PC-3 (cell line): Measurements from ENCODE around the gene SBSN. TPM values are rescaled to one million over a fixed set of nuclear protein-coding genes. Genes with fewer than 3 reads are reported as not detected.

Source experiments
- ATAC-seq: fragments of 200-7000 bp; cut with Tn5 transposase; 2 replicates; pipeline ENCODE4 v1.9.1; 2020; ENCODE audit warnings: mild to moderate bottlenecking, moderate library complexity
- BruUV-seq: library from RNA; stranded (reverse); fragments of 400-500 nt; replicated peaks from 2 replicates; lab custom pipeline; 2021; lab: Mats Ljungman, UMichigan
- CTCF ChIA-PET: fragments of 300-600 bp; sonication (Branson Sonifier 250); formaldehyde crosslinking; loops from one replicate; lab custom pipeline; 2022; ENCODE audit warnings: antibody characterized with exemption; lab: Charles Lee
- POLR2A ChIA-PET: fragments of 300-600 bp; sonication (Branson Sonifier 250); formaldehyde crosslinking; loops from one replicate; lab custom pipeline; 2022; ENCODE audit warnings: antibody characterized with exemption; ENCODE audit not compliant: unreplicated experiment; lab: Charles Lee
- DNase-seq: peaks from one replicate; pipeline ENCODE4 v3.0.0-alpha.2; 2015
- H2AFZ ChIP-seq: fragments of 300-600 bp; sonication (generic); 2 replicates; pipeline ENCODE4 v1.6.0; 2016; ENCODE audit warnings: antibody characterized with exemption, low read length
- H3F3A ChIP-seq: fragments of 300-600 bp; sonication (generic); one replicate; pipeline ENCODE4 v1.6.0; 2017; ENCODE audit warnings: antibody characterized with exemption, low read length, control low read depth, mild to moderate bottlenecking; ENCODE audit not compliant: unreplicated experiment
- H3K27ac ChIP-seq: fragments of 300-600 bp; sonication (generic); 2 replicates; pipeline ENCODE4 v1.5.1; 2016; ENCODE audit warnings: mild to moderate bottlenecking, low read length
- H3K27me3 ChIP-seq: fragments of 300-600 bp; sonication (generic); 2 replicates; pipeline ENCODE4 v1.6.1; 2016; ENCODE audit warnings: low read length, mixed read lengths
- H3K36me3 ChIP-seq: fragments of 300-600 bp; sonication (generic); 2 replicates; pipeline ENCODE4 v1.6.1; 2016; ENCODE audit warnings: low read depth, mixed run types, low read length, mixed read lengths
- H3K4me1 ChIP-seq: fragments of 300-600 bp; sonication (generic); 2 replicates; pipeline ENCODE4 v1.5.1; 2016; ENCODE audit warnings: low read length; ENCODE audit not compliant: insufficient read depth
- H3K4me2 ChIP-seq: fragments of 300-600 bp; sonication (generic); 2 replicates; pipeline ENCODE4 v1.6.0; 2016; ENCODE audit warnings: low read length
- H3K4me3 ChIP-seq: fragments of 300-600 bp; sonication (generic); 2 replicates; pipeline ENCODE4 v1.5.1; 2016; ENCODE audit warnings: mild to moderate bottlenecking, low read length, mixed read lengths
- H3K79me2 ChIP-seq: fragments of 300-600 bp; sonication (generic); 2 replicates; pipeline ENCODE4 v1.6.1; 2017; ENCODE audit warnings: low read length, mixed read lengths
- H3K9ac ChIP-seq: fragments of 300-600 bp; sonication (generic); 2 replicates; pipeline ENCODE4 v1.6.0; 2016; ENCODE audit warnings: mild to moderate bottlenecking, low read length
- H3K9me2 ChIP-seq: fragments of 300-600 bp; sonication (generic); replicated peaks from 2 replicates; pipeline ENCODE4 v1.6.1; 2016; ENCODE audit warnings: mixed run types, low read length, mixed read lengths
- H3K9me3 ChIP-seq: fragments of 300-600 bp; sonication (generic); 2 replicates; pipeline ENCODE4 v1.6.1; 2016; ENCODE audit warnings: low read length, mixed read lengths
- H4K20me1 ChIP-seq: fragments of 300-600 bp; sonication (generic); 2 replicates; pipeline ENCODE4 v1.6.1; 2016; ENCODE audit warnings: low read length, mixed read lengths
- CTCF ChIP-seq: fragments of 300-600 bp; sonication (generic); conservative IDR thresholded peaks from 2 replicates; pipeline ENCODE4 v1.5.1; 2017; ENCODE audit warnings: antibody characterized with exemption, low read depth, mild to moderate bottlenecking, low read length
- EZH2 ChIP-seq: fragments of 300-600 bp; sonication (generic); IDR thresholded peaks from one replicate; pipeline ENCODE4 v1.6.1; 2017; ENCODE audit warnings: antibody characterized with exemption, mild to moderate bottlenecking, low read length; ENCODE audit not compliant: unreplicated experiment
- EZH2phosphoT487 ChIP-seq: fragments of 300-600 bp; sonication (generic); IDR thresholded peaks from 2 replicates; pipeline ENCODE4 v1.6.1; 2018; ENCODE audit warnings: mild to moderate bottlenecking, antibody characterized with exemption, low read length, borderline replicate concordance
- intact Hi-C: fragments of 100-400 bp; cut with micrococcal nuclease; formaldehyde crosslinking; loops from 2 replicates; pipeline ENCODE4 v1.9.0; 2023
- total RNA-seq: library from RNA; depleted of rRNA; stranded (reverse); fragments of >200 nt; gene quantifications from 2 replicates; pipeline ENCODE4 v1.2.3, GENCODE V29; 2014

The SBSN gene
- total RNA-seq, 1 experiment from 2014 or later, result 0.26 TPM

DNA sequence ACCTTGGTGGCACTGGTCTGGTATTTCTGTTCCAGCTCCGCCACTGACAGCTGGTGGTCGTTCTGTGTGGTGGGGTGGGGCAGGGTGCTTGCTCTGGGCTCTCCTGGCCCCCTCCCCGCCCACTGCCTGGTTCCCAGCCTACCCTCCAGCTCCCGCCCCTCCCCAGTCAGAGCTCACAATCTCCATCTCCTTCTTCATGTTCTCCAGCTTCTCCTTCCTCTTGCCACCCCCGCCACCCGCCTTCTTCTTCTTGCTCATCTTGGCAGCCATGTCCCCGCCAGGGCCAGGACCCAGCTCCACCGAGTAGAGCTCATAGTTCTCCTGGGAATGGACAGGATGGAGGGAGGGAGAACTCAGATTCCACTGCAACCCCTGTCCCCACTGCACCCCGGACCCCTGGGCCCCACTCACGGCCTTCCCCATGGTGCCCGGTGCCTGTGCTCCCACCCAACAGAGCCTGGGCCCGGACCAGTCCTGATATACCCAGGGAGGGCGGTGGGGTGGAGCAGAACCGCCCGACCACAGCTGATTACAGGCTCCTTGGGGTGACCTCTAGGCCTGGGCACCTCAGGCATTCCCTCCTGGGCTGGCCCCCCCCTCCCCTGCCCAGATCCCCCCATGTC lies 35.2 kb upstream of the SBSN start, which contains the start of gene ATP4A:
Gene ATP4A, minus strand, starts transcription at position 452 of the 623 bp plus-strand sequence. Its CDS starts 29 bp downstream, at position 423.
- no peak for ATAC-seq
- BruUV-seq, result no TSS peak
- Histone ChIP-seq H3K9ac (no peak within 1 kb of the TSS), H3K9me2 (no peaks in the 10 kb centered on the region), H3F3A (no peaks in the 10 kb centered on the region), H3K4me3 (no peak within 1 kb of the TSS), H2AFZ (no peak within 1 kb of the TSS), H3K36me3 (no peaks in the 10 kb centered on the region), H3K4me2 (no peak within 1 kb of the TSS), H3K4me1 (no peaks in the 10 kb centered on the region), H3K27ac (no peak within 1 kb of the TSS), H3K79me2 (no peaks in the 10 kb centered on the region), H3K9me3 (no peaks in the 10 kb centered on the region), H3K27me3 (no peaks in the 10 kb centered on the region), H4K20me1 (no peaks in the 10 kb centered on the region)
- TF ChIP-seq EZH2phosphoT487 (no peak), CTCF (no peak), EZH2 (no peak)
- POLR2A ChIA-PET, result no interaction called here
- CTCF ChIA-PET, result no interaction called here
- no peak for DNase-seq
- intact Hi-C loops, result no loop called here

GRCh38 chr19:35562776-35563175 lies 34.7 kb upstream of the SBSN start:
- H3K4me3 ChIP-seq, result no peak overlapping the region
- no peaks in the 10 kb centered on the region for H3K4me1 ChIP-seq
- H2AFZ ChIP-seq, result no peak overlapping the region
- DNase-seq (no peak), ATAC-seq (no peak)
- H3K4me2 ChIP-seq, result no peak overlapping the region
- no peaks in the 10 kb centered on the region for H3K27me3 ChIP-seq
- H3K9ac ChIP-seq, result no peak overlapping the region
- no peaks in the 10 kb centered on the region for H3K79me2 ChIP-seq
- H3K27ac ChIP-seq, result no peak overlapping the region
- BruUV-seq, result no TSS peak
- no peak for TF ChIP-seq CTCF
- no peak for TF ChIP-seq EZH2
- TF ChIP-seq EZH2phosphoT487, result no peak
- H3K9me3 ChIP-seq, result no peaks in the 10 kb centered on the region
- ChIA-PET CTCF (no interaction called here), POLR2A (no interaction called here)
- no peaks in the 10 kb centered on the region for H3F3A ChIP-seq
- intact Hi-C loops, result no loop called here
- no peaks in the 10 kb centered on the region for H4K20me1 ChIP-seq
- H3K9me2 ChIP-seq, result no peaks in the 10 kb centered on the region
- no peaks in the 10 kb centered on the region for H3K36me3 ChIP-seq

- no peak overlapping the region for H2AFZ ChIP-seq
- intact Hi-C loops, result no loop called here
- H3K79me2 ChIP-seq, result no peaks in the 10 kb centered on the region
- no peak for DNase-seq
- CTCF ChIA-PET, result no interaction called here
- no TSS peak for BruUV-seq
- no peak overlapping the region for H3K4me3 ChIP-seq
- H3K9ac ChIP-seq, result no peak overlapping the region
- no peak for TF ChIP-seq EZH2phosphoT487
- TF ChIP-seq EZH2, result no peak
- TF ChIP-seq CTCF, result no peak
- H3K9me3 ChIP-seq, result no peaks in the 10 kb centered on the region
- no peaks in the 10 kb centered on the region for H3K27me3 ChIP-seq
- no peak for ATAC-seq
- H3F3A ChIP-seq, result no peaks in the 10 kb centered on the region
- no peaks in the 10 kb centered on the region for H4K20me1 ChIP-seq
- H3K27ac ChIP-seq, result no peak overlapping the region
- H3K4me2 ChIP-seq, result no peak overlapping the region
- H3K4me1 ChIP-seq, result no peaks in the 10 kb centered on the region
- POLR2A ChIA-PET, result no interaction called here
- no peaks in the 10 kb centered on the region for H3K36me3 ChIP-seq
- H3K9me2 ChIP-seq, result no peaks in the 10 kb centered on the region
These were observed 34.2 kb upstream of the SBSN start for GRCh38 chr19:35562336-35562735.
